Osteoblast (primary cell): ENCODE results near the gene ADAM29. TPM values are rescaled to one million over a fixed set of nuclear protein-coding genes. Genes with fewer than 3 reads are reported as not detected.

Source experiments
- DNase-seq: peaks from one replicate; pipeline ENCODE4 v3.0.0; 2011; ENCODE audit warnings: low spot score, mixed read lengths; ENCODE audit not compliant: insufficient read length; ENCODE audit errors: missing footprints
- H2AFZ ChIP-seq: 2 replicates; pipeline ENCODE4 v1.6.0; 2011; ENCODE audit warnings: mild to moderate bottlenecking, low read length
- H3K27ac ChIP-seq: 2 replicates; pipeline ENCODE4 v1.5.1; 2011; ENCODE audit warnings: mild to moderate bottlenecking, low read depth, low read length, moderate library complexity
- H3K27me3 ChIP-seq: 2 replicates; pipeline ENCODE4 v1.6.0; 2012; ENCODE audit warnings: mild to moderate bottlenecking, control low read depth, inconsistent platforms, low read length, moderate library complexity; ENCODE audit not compliant: insufficient read depth
- H3K36me3 ChIP-seq: 2 replicates; pipeline ENCODE4 v1.5.1; 2011; ENCODE audit warnings: mild to moderate bottlenecking, low read length, control low read depth, moderate library complexity; ENCODE audit not compliant: insufficient read depth
- H3K4me1 ChIP-seq: 2 replicates; pipeline ENCODE4 v1.5.1; 2011; ENCODE audit warnings: mild to moderate bottlenecking, low read length, control low read depth, moderate library complexity; ENCODE audit not compliant: insufficient read depth
- H3K4me2 ChIP-seq: 2 replicates; pipeline ENCODE4 v1.6.0; 2011; ENCODE audit warnings: mild to moderate bottlenecking, low read length; ENCODE audit not compliant: insufficient read depth
- H3K4me3 ChIP-seq: fragments of 200-600 bp; sonication (generic); 3 replicates; pipeline ENCODE4 v1.5.1; 2012; ENCODE audit warnings: mild to moderate bottlenecking, low read length, inconsistent platforms; ENCODE audit not compliant: insufficient read depth
- H3K79me2 ChIP-seq: 2 replicates; pipeline ENCODE4 v1.6.0; 2012; ENCODE audit warnings: mild to moderate bottlenecking, low read length, control low read depth, inconsistent platforms; ENCODE audit not compliant: insufficient read depth
- H3K9me3 ChIP-seq: 2 replicates; pipeline ENCODE4 v1.5.1; 2011; ENCODE audit warnings: low read depth, low read length, control low read depth
- H4K20me1 ChIP-seq: 2 replicates; pipeline ENCODE4 v1.6.0; 2012; ENCODE audit warnings: mild to moderate bottlenecking, low read length, control low read depth; ENCODE audit not compliant: insufficient read depth
- CTCF ChIP-seq: IDR thresholded peaks from 2 replicates; pipeline ENCODE4 v1.5.1; 2011; ENCODE audit warnings: mild to moderate bottlenecking, low read depth, low read length, moderate library complexity; ENCODE audit errors: extremely low read depth
- total RNA-seq: library from RNA; depleted of rRNA; stranded (reverse); fragments of >200 nt; gene quantifications from 2 replicates; pipeline ENCODE4 v1.2.3, GENCODE V29; 2012

The ADAM29 gene
- total RNA-seq, 1 donor = not detected

GRCh38 chr4:174940002-174940401, 21.8 kb downstream of the ADAM29 start:
- Histone ChIP-seq H3K27ac (no peak overlapping the region), H3K4me2 (no peak overlapping the region), H3K4me3 (no peak overlapping the region), H3K4me1 (no peaks in the 10 kb centered on the region), H3K79me2 (no peaks in the 10 kb centered on the region), H3K27me3 (no peaks in the 10 kb centered on the region), H4K20me1 (no peaks in the 10 kb centered on the region), H3K36me3 (no peaks in the 10 kb centered on the region), H2AFZ (no peak overlapping the region), H3K9me3 (no peaks in the 10 kb centered on the region)
- TF ChIP-seq CTCF = no peak
- no peak for DNase-seq

GRCh38 chr4:174946246-174946645, 28.1 kb downstream of the ADAM29 start:
- Histone ChIP-seq H3K36me3 (no peaks in the 10 kb centered on the region), H3K4me3 (no peak overlapping the region), H3K27ac (no peak overlapping the region), H3K79me2 (no peaks in the 10 kb centered on the region), H3K9me3 (no peaks in the 10 kb centered on the region), H4K20me1 (no peaks in the 10 kb centered on the region), H2AFZ (no peak overlapping the region), H3K4me1 (no peaks in the 10 kb centered on the region), H3K4me2 (no peak overlapping the region), H3K27me3 (no peaks in the 10 kb centered on the region)
- TF ChIP-seq CTCF = no peak
- DNase-seq = no peak

- Histone ChIP-seq H3K27me3 (no peaks in the 10 kb centered on the region), H3K79me2 (no peaks in the 10 kb centered on the region), H3K36me3 (no peaks in the 10 kb centered on the region), H3K4me1 (no peaks in the 10 kb centered on the region), H4K20me1 (no peaks in the 10 kb centered on the region), H3K9me3 (no peaks in the 10 kb centered on the region), H3K4me2 (no peak overlapping the region), H2AFZ (no peak overlapping the region), H3K27ac (no peak overlapping the region), H3K4me3 (no peak overlapping the region)
- TF ChIP-seq CTCF = no peak
- no peak for DNase-seq
Observed at GRCh38 chr4:174948826-174949225, 30.7 kb downstream of the ADAM29 start.

- Histone ChIP-seq H3K36me3 (no peaks in the 10 kb centered on the region), H3K79me2 (no peaks in the 10 kb centered on the region), H3K4me2 (no peak overlapping the region), H3K27me3 (no peaks in the 10 kb centered on the region), H3K4me3 (no peak overlapping the region), H3K4me1 (no peaks in the 10 kb centered on the region), H3K27ac (no peak overlapping the region), H2AFZ (no peak overlapping the region), H4K20me1 (no peaks in the 10 kb centered on the region), H3K9me3 (no peaks in the 10 kb centered on the region)
- DNase-seq = no peak
- TF ChIP-seq CTCF = no peak
Observed at GRCh38 chr4:174972911-174973310, 54.8 kb downstream of the ADAM29 start.
